ENCODE data around the gene SLC51A. TPM values are rescaled to one million over a fixed set of nuclear protein-coding genes. Genes with fewer than 3 reads are reported as not detected.

The SLC51A gene
- total RNA-seq, 1 experiment from 2014 or later, result not detected

- Mint-ChIP-seq H3K36me3 (ENCODE audit: insufficient read depth, unreplicated experiment) (peaks cover 30% of the 10 kb centered on the region), H3K27ac (ENCODE audit: unreplicated experiment) (no peak overlapping the region), H3K9me3 (ENCODE audit: unreplicated experiment) (peaks cover 10% of the 10 kb centered on the region), H3K4me1 (ENCODE audit: low read depth, unreplicated experiment) (peaks cover 6% of the 10 kb centered on the region), H3K4me3 (ENCODE audit: unreplicated experiment) (no peak overlapping the region), H3K27me3 (ENCODE audit: insufficient read depth, unreplicated experiment) (no peaks in the 10 kb centered on the region)
- H3K36me3 ChIP-seq (ENCODE audit: control insufficient read depth, insufficient read depth, low read length), result no peaks in the 10 kb centered on the region; the same call in 1 of the 2 replicates
- no peaks in the 10 kb centered on the region for H3K27me3 ChIP-seq (replicated peaks; ENCODE audit: control insufficient read depth, insufficient read depth, low read length)
- no TSS peak for BruUV-seq (replicated peaks)
- peaks cover 3% of the 10 kb centered on the region; the same call in 1 of the 2 replicates for H3K9me3 ChIP-seq
- no peak for DNase-seq
- no peak for TF ChIP-seq CTCF (IDR thresholded peaks at IDR 0.05; ENCODE audit: insufficient read depth in 1 of 2, low read depth in 1 of 2, low read length in 1 of 2, severe bottlenecking in 1 of 2, unreplicated experiment in 1 of 2)
- ChIA-PET POLR2A (no interaction called here), CTCF (no interaction called here)
- peaks cover 7% of the 10 kb centered on the region for H3K4me1 ChIP-seq
- intact Hi-C loops (cut with micrococcal nuclease; ENCODE audit: unreplicated experiment), result no loop called here
- no peak overlapping the region for H3K4me3 ChIP-seq (ENCODE audit: low read depth, low read length)
Measured at GRCh38 chr3:196273655-196274054, 57.3 kb downstream of the SLC51A start.

DNA sequence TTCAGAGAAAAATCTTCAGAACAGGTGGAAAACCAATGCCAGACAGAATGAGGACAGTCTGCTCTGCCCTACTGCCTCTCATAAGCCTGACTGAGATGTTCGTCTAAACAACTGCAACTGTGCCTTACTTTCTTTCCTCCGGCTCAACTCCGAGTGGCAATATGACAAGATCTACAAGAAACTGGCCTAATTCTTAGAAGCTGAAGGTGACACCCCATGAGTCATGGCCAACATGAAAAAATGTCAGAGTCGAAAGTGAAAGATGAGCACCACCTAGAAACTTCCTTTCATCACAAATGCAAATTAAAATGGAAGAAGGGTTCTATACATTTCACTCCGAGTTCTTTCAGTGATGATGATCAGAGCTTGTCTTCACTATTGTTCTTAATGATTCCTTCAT, 58.3 kb downstream of the SLC51A start:
- H3K4me3 ChIP-seq (ENCODE audit: low read depth, low read length), result no peak overlapping the region
- BruUV-seq (replicated peaks), result no TSS peak
- TF ChIP-seq CTCF (IDR thresholded peaks at IDR 0.05; ENCODE audit: insufficient read depth in 1 of 2, low read depth in 1 of 2, low read length in 1 of 2, severe bottlenecking in 1 of 2, unreplicated experiment in 1 of 2), result no peak
- Mint-ChIP-seq H3K4me3 (ENCODE audit: unreplicated experiment) (no peak overlapping the region), H3K9me3 (ENCODE audit: unreplicated experiment) (peaks cover 10% of the 10 kb centered on the region), H3K4me1 (ENCODE audit: low read depth, unreplicated experiment) (peaks cover 10% of the 10 kb centered on the region), H3K27me3 (ENCODE audit: insufficient read depth, unreplicated experiment) (no peaks in the 10 kb centered on the region), H3K36me3 (ENCODE audit: insufficient read depth, unreplicated experiment) (peaks cover 35% of the 10 kb centered on the region), H3K27ac (ENCODE audit: unreplicated experiment) (no peak overlapping the region)
- intact Hi-C loops (cut with micrococcal nuclease; ENCODE audit: unreplicated experiment), result no loop called here
- peaks cover 3% of the 10 kb centered on the region; the same call in 1 of the 2 replicates for H3K9me3 ChIP-seq
- peaks cover 16% of the 10 kb centered on the region for H3K4me1 ChIP-seq
- no peaks in the 10 kb centered on the region for H3K27me3 ChIP-seq (replicated peaks; ENCODE audit: control insufficient read depth, insufficient read depth, low read length)
- DNase-seq, result no peak
- POLR2A ChIA-PET, result no interaction called here
- CTCF ChIA-PET, result no interaction called here
- H3K36me3 ChIP-seq (ENCODE audit: control insufficient read depth, insufficient read depth, low read length), result no peaks in the 10 kb centered on the region; the same call in 1 of the 2 replicates

DNA sequence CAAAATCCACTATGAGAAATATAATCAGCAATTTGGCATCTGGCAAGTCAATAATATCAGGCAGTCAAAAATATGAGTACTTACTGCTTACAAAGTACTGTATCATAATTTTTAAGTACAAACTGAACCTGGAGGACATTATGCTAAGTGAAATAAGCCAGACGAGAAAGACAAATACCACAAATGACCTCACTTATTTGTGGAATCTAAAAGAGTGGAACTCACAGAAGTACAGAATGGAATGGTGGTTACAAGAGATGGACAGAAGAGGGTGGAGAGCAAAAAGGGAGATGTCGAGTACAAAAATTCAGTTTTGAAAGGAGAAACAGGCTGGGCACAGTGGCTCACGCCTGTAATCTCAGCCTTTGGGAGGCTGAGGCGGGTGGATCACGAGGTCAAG, 58.8 kb downstream of the SLC51A start:
- no peak for DNase-seq
- H3K4me3 ChIP-seq (ENCODE audit: low read depth, low read length), result no peak overlapping the region
- no peak overlapping the region for H3K27ac Mint-ChIP-seq (ENCODE audit: unreplicated experiment)
- no TSS peak for BruUV-seq (replicated peaks)
- ChIA-PET CTCF (no interaction called here), POLR2A (no interaction called here)
- no peaks in the 10 kb centered on the region for H3K27me3 Mint-ChIP-seq (ENCODE audit: insufficient read depth, unreplicated experiment)
- H3K36me3 Mint-ChIP-seq (ENCODE audit: insufficient read depth, unreplicated experiment), result peaks cover 31% of the 10 kb centered on the region
- no peak overlapping the region for H3K4me3 Mint-ChIP-seq (ENCODE audit: unreplicated experiment)
- H3K4me1 ChIP-seq, result peaks cover 22% of the 10 kb centered on the region
- peaks cover 11% of the 10 kb centered on the region for H3K4me1 Mint-ChIP-seq (ENCODE audit: low read depth, unreplicated experiment)
- H3K27me3 ChIP-seq (replicated peaks; ENCODE audit: control insufficient read depth, insufficient read depth, low read length), result no peaks in the 10 kb centered on the region
- peaks cover 10% of the 10 kb centered on the region for H3K9me3 Mint-ChIP-seq (ENCODE audit: unreplicated experiment)
- no peaks in the 10 kb centered on the region; the same call in 1 of the 2 replicates for H3K36me3 ChIP-seq (ENCODE audit: control insufficient read depth, insufficient read depth, low read length)
- no peak for TF ChIP-seq CTCF (IDR thresholded peaks at IDR 0.05; ENCODE audit: insufficient read depth in 1 of 2, low read depth in 1 of 2, low read length in 1 of 2, severe bottlenecking in 1 of 2, unreplicated experiment in 1 of 2)
- intact Hi-C loops (cut with micrococcal nuclease; ENCODE audit: unreplicated experiment), result no loop called here
- H3K9me3 ChIP-seq, result peaks cover 3% of the 10 kb centered on the region; the same call in 1 of the 2 replicates
